ENCODE data around the gene FARS2. TPM values are rescaled to one million over a fixed set of nuclear protein-coding genes. Genes with fewer than 3 reads are reported as not detected.

FARS2 gene
- total and polyA plus RNA-seq, 9 of the 15 experiments (the other 6 are each of a cell fraction or from before 2014, with no cell fraction given) = 16.5 to 62.2 (median 27.0) TPM

DNA sequence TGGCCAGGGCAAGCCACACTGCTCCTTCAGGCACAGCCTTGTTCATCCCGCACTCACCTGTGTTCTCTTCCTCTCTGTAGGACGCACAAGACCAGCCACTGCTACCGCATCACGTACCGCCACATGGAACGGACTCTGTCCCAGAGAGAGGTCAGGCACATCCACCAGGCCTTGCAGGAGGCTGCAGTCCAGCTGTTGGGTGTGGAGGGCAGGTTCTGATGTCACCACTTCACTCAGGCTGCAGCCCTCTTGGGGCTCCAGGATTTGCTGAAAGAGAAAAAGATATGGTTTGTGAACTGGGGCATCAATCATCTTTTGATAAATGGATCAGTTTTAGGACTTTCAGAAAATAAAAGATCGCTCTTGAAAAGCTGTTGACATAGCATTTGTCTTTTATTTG, 509.9 kb downstream of the FARS2 start:
- 85% methylated on average over 7 of the region's 7 CpGs for WGBS (ENCODE audit: insufficient coverage, low coverage, missing lambda C conversion rate)
- Histone ChIP-seq H3K27me3 (ENCODE audit: control insufficient read depth in 2 of 2, insufficient read depth in 2 of 2, low read length in 2 of 2) (0 out of 5 replicates have a peak, but pooled peaks cover 0 to 4% of the 10 kb centered on the region in 2 experiments), H3K4me1 (replicated peaks in 1 of 2; ENCODE audit: control insufficient read depth in 2 of 2, insufficient read depth in 2 of 2, low read length in 2 of 2) (no peaks in the 10 kb centered on the region), H2AFZ (ENCODE audit: low read depth, low read length) (no peak overlapping the region), H3K36me3 (ENCODE audit: control insufficient read depth, insufficient read depth, low read length) (no peaks in the 10 kb centered on the region), H4K20me1 (replicated peaks; ENCODE audit: control insufficient read depth, insufficient read depth, low read length) (no peaks in the 10 kb centered on the region), H3K4me2 (ENCODE audit: insufficient read depth, low read length) (no peak overlapping the region), H3K27ac (ENCODE audit: extremely low read depth, low read depth, low read length) (no peak overlapping the region), H3K9me1 (ENCODE audit: control insufficient read depth, insufficient read depth, low read length) (no peaks in the 10 kb centered on the region), H3K9me3 (replicated peaks; ENCODE audit: control insufficient read depth, insufficient read depth, low read depth, low read length) (no peaks in the 10 kb centered on the region; the same call in 1 of the 2 replicates), H3K4me3 (no peak overlapping the region), H3K9ac (ENCODE audit: insufficient read depth in 1 of 2, low read depth in 2 of 2, low read length in 2 of 2) (no peak overlapping the region), H3K79me2 (ENCODE audit: control insufficient read depth, insufficient read depth, low read length) (no peaks in the 10 kb centered on the region)
- FAIRE-seq (no peak), DNase-seq (ENCODE audit: extremely low read depth in 1 of 4, low spot score in 3 of 4) (no peak), ATAC-seq (no peak)
- POLR2A ChIA-PET = no interaction called here
- no TSS peak for BruUV-seq (replicated peaks)
- CTCF ChIA-PET (ENCODE audit: low intra/inter-chr PET ratio) = no interaction called here
- in situ Hi-C loops (cut with MboI) (no loop called here), intact Hi-C loops (cut with micrococcal nuclease) (no loop called here)
- TF ChIP-seq KLF10 (CRISPR knock-in tag; IDR thresholded peaks at IDR 0.05) = no peak
- no peak for TF ChIP-seq RAD21 (CRISPR knock-in tag; conservative IDR thresholded peaks at IDR 0.05 in 1 of 2, IDR thresholded peaks at IDR 0.05 in 1 of 2)
- no peak for TF ChIP-seq TAF9B (IDR thresholded peaks at IDR 0.05; ENCODE audit: partially characterized antibody)
- TF ChIP-seq ZNF140 (CRISPR knock-in tag; IDR thresholded peaks at IDR 0.05) = no peak
- no peak for TF ChIP-seq NCOA2 (IDR thresholded peaks at IDR 0.05; ENCODE audit: partially characterized antibody in 2 of 2)
- TF ChIP-seq SRSF3 (IDR thresholded peaks at IDR 0.05; ENCODE audit: insufficient read depth, low read length) = no peak
- TF ChIP-seq MEIS2 (IDR thresholded peaks at IDR 0.05; ENCODE audit: partially characterized antibody) = no peak
- TF ChIP-seq ZNF197 (CRISPR knock-in tag; IDR thresholded peaks at IDR 0.05; ENCODE audit: low read depth) = no peak
- TF ChIP-seq, protein P1, sequence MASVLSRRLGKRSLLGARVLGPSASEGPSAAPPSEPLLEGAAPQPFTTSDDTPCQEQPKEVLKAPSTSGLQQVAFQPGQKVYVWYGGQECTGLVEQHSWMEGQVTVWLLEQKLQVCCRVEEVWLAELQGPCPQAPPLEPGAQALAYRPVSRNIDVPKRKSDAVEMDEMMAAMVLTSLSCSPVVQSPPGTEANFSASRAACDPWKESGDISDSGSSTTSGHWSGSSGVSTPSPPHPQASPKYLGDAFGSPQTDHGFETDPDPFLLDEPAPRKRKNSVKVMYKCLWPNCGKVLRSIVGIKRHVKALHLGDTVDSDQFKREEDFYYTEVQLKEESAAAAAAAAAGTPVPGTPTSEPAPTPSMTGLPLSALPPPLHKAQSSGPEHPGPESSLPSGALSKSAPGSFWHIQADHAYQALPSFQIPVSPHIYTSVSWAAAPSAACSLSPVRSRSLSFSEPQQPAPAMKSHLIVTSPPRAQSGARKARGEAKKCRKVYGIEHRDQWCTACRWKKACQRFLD (CRISPR knock-in tag; IDR thresholded peaks at IDR 0.05) = no peak
- TF ChIP-seq KAT2B (IDR thresholded peaks at IDR 0.05; ENCODE audit: low read depth, low read length) = no peak
- no peak for TF ChIP-seq SP2 (IDR thresholded peaks at IDR 0.05; ENCODE audit: extremely low read depth, low read depth, low read length, poor library complexity, severe bottlenecking)
- TF ChIP-seq ZNF282 (CRISPR knock-in tag; IDR thresholded peaks at IDR 0.05) = no peak
- no peak for TF ChIP-seq ESRRB (CRISPR knock-in tag; IDR thresholded peaks at IDR 0.05; ENCODE audit: borderline replicate concordance)
- no peak for TF ChIP-seq NFRKB (IDR thresholded peaks at IDR 0.05; ENCODE audit: low read depth)
- no peak for TF ChIP-seq L3MBTL2 (IDR thresholded peaks at IDR 0.05)
- TF ChIP-seq, protein P2, sequence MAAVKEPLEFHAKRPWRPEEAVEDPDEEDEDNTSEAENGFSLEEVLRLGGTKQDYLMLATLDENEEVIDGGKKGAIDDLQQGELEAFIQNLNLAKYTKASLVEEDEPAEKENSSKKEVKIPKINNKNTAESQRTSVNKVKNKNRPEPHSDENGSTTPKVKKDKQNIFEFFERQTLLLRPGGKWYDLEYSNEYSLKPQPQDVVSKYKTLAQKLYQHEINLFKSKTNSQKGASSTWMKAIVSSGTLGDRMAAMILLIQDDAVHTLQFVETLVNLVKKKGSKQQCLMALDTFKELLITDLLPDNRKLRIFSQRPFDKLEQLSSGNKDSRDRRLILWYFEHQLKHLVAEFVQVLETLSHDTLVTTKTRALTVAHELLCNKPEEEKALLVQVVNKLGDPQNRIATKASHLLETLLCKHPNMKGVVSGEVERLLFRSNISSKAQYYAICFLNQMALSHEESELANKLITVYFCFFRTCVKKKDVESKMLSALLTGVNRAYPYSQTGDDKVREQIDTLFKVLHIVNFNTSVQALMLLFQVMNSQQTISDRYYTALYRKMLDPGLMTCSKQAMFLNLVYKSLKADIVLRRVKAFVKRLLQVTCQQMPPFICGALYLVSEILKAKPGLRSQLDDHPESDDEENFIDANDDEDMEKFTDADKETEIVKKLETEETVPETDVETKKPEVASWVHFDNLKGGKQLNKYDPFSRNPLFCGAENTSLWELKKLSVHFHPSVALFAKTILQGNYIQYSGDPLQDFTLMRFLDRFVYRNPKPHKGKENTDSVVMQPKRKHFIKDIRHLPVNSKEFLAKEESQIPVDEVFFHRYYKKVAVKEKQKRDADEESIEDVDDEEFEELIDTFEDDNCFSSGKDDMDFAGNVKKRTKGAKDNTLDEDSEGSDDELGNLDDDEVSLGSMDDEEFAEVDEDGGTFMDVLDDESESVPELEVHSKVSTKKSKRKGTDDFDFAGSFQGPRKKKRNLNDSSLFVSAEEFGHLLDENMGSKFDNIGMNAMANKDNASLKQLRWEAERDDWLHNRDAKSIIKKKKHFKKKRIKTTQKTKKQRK (IDR thresholded peaks at IDR 0.05; ENCODE audit: borderline replicate concordance, low read depth, low read length) = no peak
- TF ChIP-seq, protein P3, sequence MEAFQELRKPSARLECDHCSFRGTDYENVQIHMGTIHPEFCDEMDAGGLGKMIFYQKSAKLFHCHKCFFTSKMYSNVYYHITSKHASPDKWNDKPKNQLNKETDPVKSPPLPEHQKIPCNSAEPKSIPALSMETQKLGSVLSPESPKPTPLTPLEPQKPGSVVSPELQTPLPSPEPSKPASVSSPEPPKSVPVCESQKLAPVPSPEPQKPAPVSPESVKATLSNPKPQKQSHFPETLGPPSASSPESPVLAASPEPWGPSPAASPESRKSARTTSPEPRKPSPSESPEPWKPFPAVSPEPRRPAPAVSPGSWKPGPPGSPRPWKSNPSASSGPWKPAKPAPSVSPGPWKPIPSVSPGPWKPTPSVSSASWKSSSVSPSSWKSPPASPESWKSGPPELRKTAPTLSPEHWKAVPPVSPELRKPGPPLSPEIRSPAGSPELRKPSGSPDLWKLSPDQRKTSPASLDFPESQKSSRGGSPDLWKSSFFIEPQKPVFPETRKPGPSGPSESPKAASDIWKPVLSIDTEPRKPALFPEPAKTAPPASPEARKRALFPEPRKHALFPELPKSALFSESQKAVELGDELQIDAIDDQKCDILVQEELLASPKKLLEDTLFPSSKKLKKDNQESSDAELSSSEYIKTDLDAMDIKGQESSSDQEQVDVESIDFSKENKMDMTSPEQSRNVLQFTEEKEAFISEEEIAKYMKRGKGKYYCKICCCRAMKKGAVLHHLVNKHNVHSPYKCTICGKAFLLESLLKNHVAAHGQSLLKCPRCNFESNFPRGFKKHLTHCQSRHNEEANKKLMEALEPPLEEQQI (IDR thresholded peaks at IDR 0.05) = no peak
